Measurements from ENCODE around the gene CCDC152. TPM values are rescaled to one million over a fixed set of nuclear protein-coding genes. Genes with fewer than 3 reads are reported as not detected.
"Not testable (repeated sequence)": the region's sequence is repeated elsewhere in the genome, so short reads cannot be mapped to it uniquely, and the experiment has no call there.

Gene CCDC152
- total and polyA plus RNA-seq, 5 donors from 2014 or later: 0.99 to 3.3 (median 1.3) TPM

GRCh38 chr5:42843675-42844292 is 87.2 kb downstream of the CCDC152 start:
- Mint-ChIP-seq H3K27me3 (peaks cover 25% of the 10 kb centered on the region), H3K27ac (no peak overlapping the region), H3K9me3 (peaks cover 0 to 6% (median 0%) of the 10 kb centered on the region in 7 donors), H3K36me3 (no peaks in the 10 kb centered on the region), H3K4me3 (no peak overlapping the region), H3K4me1 (no peaks in the 10 kb centered on the region)
- H3K27ac ChIP-seq (ENCODE audit: insufficient read depth, low read length, poor library complexity, severe bottlenecking): no peak overlapping the region
- ATAC-seq (ENCODE audit: low read depth in 2 of 2) (no peak), DNase-seq (no peak)
- H3K27me3 ChIP-seq (ENCODE audit: control insufficient read depth, insufficient read depth, low read length): no peaks in the 10 kb centered on the region
- H3K36me3 ChIP-seq (ENCODE audit: control insufficient read depth, insufficient read depth, low read length): no peaks in the 10 kb centered on the region
- no peak overlapping the region for H3K4me3 ChIP-seq (ENCODE audit: low read depth, low read length)
- H3K9me3 ChIP-seq (ENCODE audit: control insufficient read depth in 2 of 2, low read length in 2 of 2): no peaks in the 10 kb centered on the region
- no peaks in the 10 kb centered on the region for H3K4me1 ChIP-seq (ENCODE audit: control insufficient read depth, insufficient read depth, low read length, poor library complexity, severe bottlenecking)

GRCh38 chr5:42844408-42844807 is 87.8 kb downstream of the CCDC152 start:
- H3K4me1 ChIP-seq (ENCODE audit: control insufficient read depth, insufficient read depth, low read length, poor library complexity, severe bottlenecking); H3K4me3 Mint-ChIP-seq; H3K36me3 Mint-ChIP-seq; DNase-seq; H3K9me3 ChIP-seq (ENCODE audit: control insufficient read depth in 2 of 2, low read length in 2 of 2); H3K4me3 ChIP-seq (ENCODE audit: low read depth, low read length); H3K4me1 Mint-ChIP-seq; ATAC-seq (ENCODE audit: low read depth in 2 of 2); H3K9me3 Mint-ChIP-seq; H3K27ac ChIP-seq (ENCODE audit: insufficient read depth, low read length, poor library complexity, severe bottlenecking); H3K27me3 ChIP-seq (ENCODE audit: control insufficient read depth, insufficient read depth, low read length); H3K27ac Mint-ChIP-seq; H3K36me3 ChIP-seq (ENCODE audit: control insufficient read depth, insufficient read depth, low read length): not testable (repeated sequence)
- H3K27me3 Mint-ChIP-seq: peaks cover 26% of the 10 kb centered on the region

GRCh38 chr5:42848545-42848944 is 91.9 kb downstream of the CCDC152 start:
- H3K36me3 ChIP-seq (ENCODE audit: control insufficient read depth, insufficient read depth, low read length): no peaks in the 10 kb centered on the region
- Mint-ChIP-seq H3K27me3 (peaks cover 14% of the 10 kb centered on the region), H3K4me1 (no peaks in the 10 kb centered on the region), H3K36me3 (no peaks in the 10 kb centered on the region), H3K27ac (no peak overlapping the region), H3K9me3 (peaks cover 0 to 6% (median 0%) of the 10 kb centered on the region in 7 donors), H3K4me3 (no peak overlapping the region)
- no peaks in the 10 kb centered on the region for H3K4me1 ChIP-seq (ENCODE audit: control insufficient read depth, insufficient read depth, low read length, poor library complexity, severe bottlenecking)
- no peaks in the 10 kb centered on the region for H3K27me3 ChIP-seq (ENCODE audit: control insufficient read depth, insufficient read depth, low read length)
- DNase-seq: no peak
- H3K27ac ChIP-seq (ENCODE audit: insufficient read depth, low read length, poor library complexity, severe bottlenecking): no peak overlapping the region
- no peaks in the 10 kb centered on the region for H3K9me3 ChIP-seq (ENCODE audit: control insufficient read depth in 2 of 2, low read length in 2 of 2)
- ATAC-seq (ENCODE audit: low read depth in 2 of 2): no peak
- H3K4me3 ChIP-seq (ENCODE audit: low read depth, low read length): no peak overlapping the region

GRCh38 chr5:42851481-42851880 is 94.9 kb downstream of the CCDC152 start:
- H3K9me3 Mint-ChIP-seq: peaks cover 0 to 1% (median 0%) of the 10 kb centered on the region in 7 donors
- peaks cover 10% of the 10 kb centered on the region for H3K27me3 Mint-ChIP-seq
- ATAC-seq (ENCODE audit: low read depth in 2 of 2) (no peak), DNase-seq (no peak)
- Histone ChIP-seq H3K36me3 (ENCODE audit: control insufficient read depth, insufficient read depth, low read length) (no peaks in the 10 kb centered on the region), H3K27me3 (ENCODE audit: control insufficient read depth, insufficient read depth, low read length) (no peaks in the 10 kb centered on the region), H3K9me3 (ENCODE audit: control insufficient read depth in 2 of 2, low read length in 2 of 2) (no peaks in the 10 kb centered on the region), H3K4me1 (ENCODE audit: control insufficient read depth, insufficient read depth, low read length, poor library complexity, severe bottlenecking) (no peaks in the 10 kb centered on the region), H3K4me3 (ENCODE audit: low read depth, low read length) (no peak overlapping the region), H3K27ac (ENCODE audit: insufficient read depth, low read length, poor library complexity, severe bottlenecking) (no peak overlapping the region)
- no peak overlapping the region for H3K4me3 Mint-ChIP-seq
- no peaks in the 10 kb centered on the region for H3K36me3 Mint-ChIP-seq
- no peaks in the 10 kb centered on the region for H3K4me1 Mint-ChIP-seq
- H3K27ac Mint-ChIP-seq: no peak overlapping the region

Other genes with a start within 250 kb of the CCDC152 start
- gene SELENOP, start 55.1 kb downstream of the CCDC152 start, total RNA-seq: 0.62 TPM
- under 1 TPM in 1 of 4 donors, not detected in 3; 0.99 TPM for gene SELENOP, start 55.1 kb downstream of the CCDC152 start, polyA plus RNA-seq